ENCODE results near the gene RIN3. TPM values are rescaled to one million over a fixed set of nuclear protein-coding genes. Genes with fewer than 3 reads are reported as not detected.

Gene RIN3
- total RNA-seq, 1 donor from 2014 or later: 0.22 TPM

DNA sequence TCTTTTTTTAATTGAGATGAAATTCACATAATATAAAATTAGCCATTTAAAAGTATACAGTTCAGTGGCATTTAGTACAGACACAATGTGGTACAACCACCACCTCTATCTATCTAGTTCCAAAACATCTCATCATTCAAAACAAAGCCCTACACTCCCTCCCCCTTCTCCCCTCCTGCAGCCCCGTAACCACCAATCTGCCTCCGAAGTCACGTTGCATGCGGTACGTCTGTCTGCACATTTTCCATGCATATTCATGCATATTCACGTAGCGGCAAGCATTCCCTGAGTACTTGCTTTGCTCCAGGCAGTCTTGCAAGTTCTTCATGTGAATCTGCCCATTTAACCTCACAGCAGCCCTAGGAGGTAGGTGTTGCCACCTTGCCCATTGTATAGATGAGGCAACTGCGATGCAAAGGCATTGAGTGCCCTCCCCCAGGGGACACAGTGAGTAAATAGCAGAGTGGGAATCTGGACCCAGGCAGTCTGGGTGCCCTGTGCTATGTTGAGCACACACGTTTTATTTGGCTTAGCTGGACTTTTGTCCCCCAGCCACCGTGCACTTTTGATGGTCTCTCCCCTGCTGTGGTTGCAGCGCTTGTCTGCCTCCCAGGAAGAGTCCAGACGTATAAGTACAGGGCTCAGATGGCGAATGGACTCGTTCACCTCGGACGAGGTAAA lies 43.4 kb downstream of the RIN3 start:
- no peaks in the 10 kb centered on the region for H3K9me3 ChIP-seq (ENCODE audit: low read depth)
- Mint-ChIP-seq H3K4me1 (peaks cover 2% of the 10 kb centered on the region), H3K4me3 (no peak overlapping the region), H3K36me3 (no peaks in the 10 kb centered on the region), H3K9me3 (no peaks in the 10 kb centered on the region), H3K27me3 (ENCODE audit: insufficient read depth, low read depth) (peaks cover 5% of the 10 kb centered on the region), H3K27ac (no peak overlapping the region)
- no peak overlapping the region for H3K27ac ChIP-seq
- H3F3A ChIP-seq (ENCODE audit: low read depth): no peaks in the 10 kb centered on the region
- no peaks in the 10 kb centered on the region for H3K79me2 ChIP-seq (ENCODE audit: low read depth)
- no peaks in the 10 kb centered on the region for H3K27me3 ChIP-seq
- no peaks in the 10 kb centered on the region for H3K36me3 ChIP-seq
- H4K20me1 ChIP-seq (ENCODE audit: low read depth): no peaks in the 10 kb centered on the region
- no peak overlapping the region for H3K9ac ChIP-seq
- no peak overlapping the region for H2AFZ ChIP-seq (replicated peaks)
- no peak for DNase-seq (ENCODE audit: low spot score)
- H3K4me2 ChIP-seq: no peak overlapping the region
- TF ChIP-seq EZH2phosphoT487 (IDR thresholded peaks at IDR 0.05) (no peak), CTCF (IDR thresholded peaks at IDR 0.05) (no peak), EZH2 (IDR thresholded peaks at IDR 0.05) (no peak)
- H3K4me1 ChIP-seq: no peaks in the 10 kb centered on the region
- H3K4me3 ChIP-seq: no peak overlapping the region

GRCh38 chr14:92557544-92557912 lies 43.9 kb downstream of the RIN3 start:
- H3K4me3 Mint-ChIP-seq: no peak overlapping the region
- no peak for TF ChIP-seq EZH2phosphoT487 (IDR thresholded peaks at IDR 0.05)
- no peak for TF ChIP-seq EZH2 (IDR thresholded peaks at IDR 0.05)
- TF ChIP-seq CTCF (IDR thresholded peaks at IDR 0.05): no peak
- H3K9ac ChIP-seq: no peak overlapping the region

DNA sequence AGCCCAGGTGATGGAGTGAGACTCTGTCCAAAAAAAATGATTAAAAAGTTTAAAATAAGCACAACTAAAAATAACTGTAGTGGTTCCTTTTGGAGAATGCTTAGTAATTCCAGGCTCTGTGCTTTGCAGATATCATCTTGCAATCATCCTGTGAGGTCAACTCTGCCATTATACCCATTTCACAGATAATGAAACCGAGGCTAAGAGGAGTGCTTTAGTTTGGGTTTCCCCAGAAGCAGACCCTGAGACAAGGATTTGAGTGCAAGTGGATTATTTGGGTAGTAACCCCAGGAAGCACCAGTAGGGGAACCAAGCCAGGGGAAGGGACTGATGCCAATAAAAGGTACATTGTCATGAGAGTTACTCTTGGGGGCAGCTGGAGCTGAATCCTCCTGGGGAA lies 44.7 kb downstream of the RIN3 start:
- H3K36me3 Mint-ChIP-seq: no peaks in the 10 kb centered on the region
- H3K4me2 ChIP-seq: no peak overlapping the region
- H3K4me3 Mint-ChIP-seq: no peak overlapping the region
- no peak overlapping the region for H3K27ac ChIP-seq
- H3K27ac Mint-ChIP-seq: no peak overlapping the region
- TF ChIP-seq EZH2phosphoT487 (IDR thresholded peaks at IDR 0.05): no peak
- TF ChIP-seq CTCF (IDR thresholded peaks at IDR 0.05): no peak
- no peak for TF ChIP-seq EZH2 (IDR thresholded peaks at IDR 0.05)
- no peaks in the 10 kb centered on the region for H3K27me3 ChIP-seq
- no peaks in the 10 kb centered on the region for H3K79me2 ChIP-seq (ENCODE audit: low read depth)
- H3F3A ChIP-seq (ENCODE audit: low read depth): no peaks in the 10 kb centered on the region
- no peaks in the 10 kb centered on the region for H4K20me1 ChIP-seq (ENCODE audit: low read depth)
- no peaks in the 10 kb centered on the region for H3K4me1 ChIP-seq
- no peak overlapping the region for H2AFZ ChIP-seq (replicated peaks)
- no peak overlapping the region for H3K9ac ChIP-seq
- peaks cover 2% of the 10 kb centered on the region for H3K4me1 Mint-ChIP-seq
- no peaks in the 10 kb centered on the region for H3K9me3 Mint-ChIP-seq
- H3K36me3 ChIP-seq: no peaks in the 10 kb centered on the region
- H3K4me3 ChIP-seq: no peak overlapping the region
- peaks cover 9% of the 10 kb centered on the region for H3K27me3 Mint-ChIP-seq (ENCODE audit: insufficient read depth, low read depth)
- no peaks in the 10 kb centered on the region for H3K9me3 ChIP-seq (ENCODE audit: low read depth)
- DNase-seq (ENCODE audit: low spot score): no peak

More at GRCh38 chr14:92557544-92557912, 43.9 kb downstream of the RIN3 start:
- no peak overlapping the region for H3K4me3 ChIP-seq
- H2AFZ ChIP-seq (replicated peaks): no peak overlapping the region
- Mint-ChIP-seq H3K9me3 (no peaks in the 10 kb centered on the region), H3K27me3 (ENCODE audit: insufficient read depth, low read depth) (peaks cover 5% of the 10 kb centered on the region), H3K27ac (no peak overlapping the region), H3K36me3 (no peaks in the 10 kb centered on the region), H3K4me1 (peaks cover 2% of the 10 kb centered on the region)
- DNase-seq (ENCODE audit: low spot score): no peak
- H3F3A ChIP-seq (ENCODE audit: low read depth): no peaks in the 10 kb centered on the region
- H3K27ac ChIP-seq: no peak overlapping the region
- H3K4me1 ChIP-seq: no peaks in the 10 kb centered on the region
- no peaks in the 10 kb centered on the region for H3K79me2 ChIP-seq (ENCODE audit: low read depth)
- no peaks in the 10 kb centered on the region for H4K20me1 ChIP-seq (ENCODE audit: low read depth)
- no peaks in the 10 kb centered on the region for H3K9me3 ChIP-seq (ENCODE audit: low read depth)
- H3K27me3 ChIP-seq: no peaks in the 10 kb centered on the region
- H3K36me3 ChIP-seq: no peaks in the 10 kb centered on the region
- H3K4me2 ChIP-seq: no peak overlapping the region

All from neural progenitor cell (in vitro differentiated cells).